VCaP (cell line): ENCODE data around the gene LRRC56.
A peak's percentile ranks its signal among the peaks of the same experiment; 100 is the strongest.

Experiments
- H3K27ac ChIP-seq: fragments of 450-650 bp; 2 replicates; pipeline ENCODE4 v1.5.1; 2017
- TF ChIP-seq, protein P1 (sequence below): fragments of 450-650 bp; conservative IDR thresholded peaks from 2 replicates; pipeline ENCODE4 v1.5.1; 2017; ENCODE audit warnings: mild to moderate bottlenecking, moderate library complexity

The LRRC56 gene

GRCh38 chr11:560305-561147 lies 23.2 kb downstream of the LRRC56 start, which contains the start of the genes LMNTD2 and RASSF7:
Gene LMNTD2, minus strand, starts transcription at chr11:560738. Its CDS starts 22 bp downstream, at chr11:560716.
Gene RASSF7, plus strand, starts transcription at chr11:560970. Its CDS starts 799 bp downstream, at chr11:561769.
- peak within 1 kb of the TSS; percentile 95 for H3K27ac ChIP-seq
- TF ChIP-seq, protein P1, sequence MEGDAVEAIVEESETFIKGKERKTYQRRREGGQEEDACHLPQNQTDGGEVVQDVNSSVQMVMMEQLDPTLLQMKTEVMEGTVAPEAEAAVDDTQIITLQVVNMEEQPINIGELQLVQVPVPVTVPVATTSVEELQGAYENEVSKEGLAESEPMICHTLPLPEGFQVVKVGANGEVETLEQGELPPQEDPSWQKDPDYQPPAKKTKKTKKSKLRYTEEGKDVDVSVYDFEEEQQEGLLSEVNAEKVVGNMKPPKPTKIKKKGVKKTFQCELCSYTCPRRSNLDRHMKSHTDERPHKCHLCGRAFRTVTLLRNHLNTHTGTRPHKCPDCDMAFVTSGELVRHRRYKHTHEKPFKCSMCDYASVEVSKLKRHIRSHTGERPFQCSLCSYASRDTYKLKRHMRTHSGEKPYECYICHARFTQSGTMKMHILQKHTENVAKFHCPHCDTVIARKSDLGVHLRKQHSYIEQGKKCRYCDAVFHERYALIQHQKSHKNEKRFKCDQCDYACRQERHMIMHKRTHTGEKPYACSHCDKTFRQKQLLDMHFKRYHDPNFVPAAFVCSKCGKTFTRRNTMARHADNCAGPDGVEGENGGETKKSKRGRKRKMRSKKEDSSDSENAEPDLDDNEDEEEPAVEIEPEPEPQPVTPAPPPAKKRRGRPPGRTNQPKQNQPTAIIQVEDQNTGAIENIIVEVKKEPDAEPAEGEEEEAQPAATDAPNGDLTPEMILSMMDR, result no peak

DNA sequence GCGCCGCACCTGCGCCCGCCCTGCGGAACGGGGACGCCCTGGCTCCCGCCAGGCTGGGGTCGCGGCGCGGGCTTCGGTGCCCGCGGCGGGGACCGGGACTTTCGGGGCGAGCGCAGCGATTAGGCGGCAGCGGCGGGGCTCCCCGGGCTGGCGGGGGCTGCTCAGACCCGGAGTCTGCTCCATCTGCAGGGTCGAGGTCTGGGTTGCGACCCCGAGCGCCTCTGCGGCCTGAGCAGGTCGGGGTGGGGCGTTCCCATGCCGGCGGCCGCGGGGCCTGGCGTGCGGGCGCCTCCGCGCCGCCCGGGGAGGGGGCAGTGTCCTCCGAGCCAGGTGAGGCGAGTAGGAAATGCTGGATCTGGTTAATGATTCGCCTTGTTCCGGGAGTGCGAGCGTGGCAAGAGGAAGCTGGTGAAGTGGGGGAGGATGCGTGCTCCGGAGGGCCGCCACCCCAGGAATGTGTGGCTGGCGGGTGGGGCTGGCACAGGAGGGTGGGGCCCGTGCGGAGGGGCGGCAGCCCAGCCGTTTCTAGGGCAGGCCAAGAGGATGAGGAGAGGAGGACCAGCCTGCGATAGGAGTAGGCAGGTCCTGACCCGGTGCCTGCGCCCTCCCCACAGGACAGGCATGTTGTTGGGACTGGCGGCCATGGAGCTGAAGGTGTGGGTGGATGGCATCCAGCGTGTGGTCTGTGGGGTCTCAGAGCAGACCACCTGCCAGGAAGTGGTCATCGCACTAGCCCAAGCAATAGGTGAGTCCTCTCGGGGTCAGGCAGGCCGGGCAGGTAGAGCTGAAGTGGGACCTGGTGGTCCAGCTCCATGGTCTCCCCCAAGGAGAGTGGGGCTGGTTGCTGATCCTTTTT lies 24.0 kb downstream of the LRRC56 start:
- H3K27ac ChIP-seq, result peak overlapping the region; percentile 95
- TF ChIP-seq, protein P1, result no peak

GRCh38 chr11:562046-562645 lies 24.8 kb downstream of the LRRC56 start:
- TF ChIP-seq, protein P1, result no peak
- peak overlapping the region; percentile 95 for H3K27ac ChIP-seq

GRCh38 chr11:563066-563811 lies 25.9 kb downstream of the LRRC56 start:
- TF ChIP-seq, protein P1, result no peak
- H3K27ac ChIP-seq, result peak overlapping the region; percentile 95

DNA sequence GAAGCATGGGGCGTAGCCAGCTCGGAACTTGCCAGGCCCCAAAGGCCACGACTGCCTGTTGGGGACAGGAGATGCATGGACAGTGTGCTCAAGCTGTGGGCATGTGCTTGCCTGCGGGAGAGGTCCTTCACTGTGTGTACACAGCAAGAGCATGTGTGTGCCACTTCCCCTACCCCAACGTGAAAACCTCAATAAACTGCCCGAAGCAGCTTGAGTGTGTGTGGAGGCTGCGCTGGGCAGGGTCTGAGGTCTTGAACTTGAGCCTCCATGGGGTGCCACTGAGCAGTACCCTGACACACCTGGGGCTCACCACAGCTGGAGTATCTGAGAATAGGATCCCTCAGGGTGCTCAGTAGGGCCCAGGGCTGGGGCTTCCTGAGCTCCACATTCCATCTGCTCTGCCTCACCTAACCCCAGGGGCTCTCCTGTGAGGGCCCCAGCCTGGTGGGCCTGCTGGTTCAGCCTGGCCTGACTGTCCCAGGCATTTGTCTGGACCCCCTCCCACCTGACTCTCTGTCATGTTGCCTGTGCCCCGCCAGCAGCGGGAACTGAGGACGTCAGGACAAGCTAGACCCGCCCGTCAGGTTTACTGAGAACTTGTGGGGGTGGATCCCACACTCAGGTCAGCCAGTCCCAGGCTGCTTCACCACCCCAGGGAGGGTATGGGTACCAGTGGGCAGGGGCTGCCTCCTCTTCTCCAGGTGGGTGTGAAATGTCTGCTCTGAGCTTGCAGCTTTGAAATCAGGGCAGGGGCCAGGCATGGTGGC lies 26.7 kb downstream of the LRRC56 start:
- H3K27ac ChIP-seq, result peak overlapping the region; percentile 95
- TF ChIP-seq, protein P1, result no peak

DNA sequence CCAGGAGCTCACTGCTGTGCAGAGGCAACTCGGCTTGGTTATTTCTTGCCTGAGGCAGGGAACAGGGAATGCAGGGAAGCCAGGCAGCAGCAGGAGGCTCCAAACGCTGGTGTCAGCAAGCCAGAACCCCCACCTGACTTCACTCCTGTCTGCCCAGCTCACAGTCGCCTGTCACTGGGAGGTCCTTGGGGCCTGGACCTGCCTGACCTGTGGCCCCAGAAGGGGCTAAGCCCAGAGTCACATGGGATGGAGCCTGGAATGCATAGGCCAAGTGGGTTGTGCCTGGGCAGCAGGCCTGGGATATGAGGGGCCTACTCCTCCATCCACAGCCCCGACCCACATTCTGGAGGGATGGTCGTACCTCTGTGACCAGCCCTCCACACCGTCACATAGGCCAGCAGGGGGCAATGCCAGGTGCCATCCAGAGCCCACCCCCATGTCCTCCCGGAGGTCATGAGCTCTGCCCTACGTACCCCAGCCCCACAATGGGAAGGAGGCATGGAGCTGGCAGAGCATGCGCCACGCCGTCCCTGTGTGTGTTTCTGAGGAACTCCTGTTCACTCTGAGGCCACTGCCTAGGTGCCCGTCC lies 28.7 kb downstream of the LRRC56 start:
- TF ChIP-seq, protein P1, result 0 out of 2 replicates have a peak, but pooled peaks have one; percentile 5

More for the DNA sequence above, 28.7 kb downstream of the LRRC56 start:
- H3K27ac ChIP-seq, result no peak overlapping the region; the same call in 1 of the 2 replicates
